HG03432 (cell line): Measurements from ENCODE around the gene GRIK4.
"Not testable (repeated sequence)": the region's sequence is repeated elsewhere in the genome, so short reads cannot be mapped to it uniquely, and the experiment has no call there.

ENCODE experiments used
- ATAC-seq: cut with Tn5 transposase; IDR thresholded peaks from one replicate; pipeline ENCODE4 v1.9.1; 2021; ENCODE audit warnings: mild to moderate bottlenecking, moderate library complexity; ENCODE audit not compliant: unreplicated experiment

Gene GRIK4

GRCh38 chr11:120722524-120722923 lies 211.0 kb downstream of the GRIK4 start:
- ATAC-seq: no peak

- ATAC-seq: no peak
Observed at GRCh38 chr11:120723751-120724150, 212.2 kb downstream of the GRIK4 start.

- ATAC-seq: no peak
Observed at GRCh38 chr11:120727752-120728151, 216.2 kb downstream of the GRIK4 start.

GRCh38 chr11:120735035-120735434 lies 223.5 kb downstream of the GRIK4 start:
- ATAC-seq: no peak

- ATAC-seq: no peak
Observed at GRCh38 chr11:120738516-120739046, 227.0 kb downstream of the GRIK4 start.

- no peak for ATAC-seq
Observed at GRCh38 chr11:120739780-120740179, 228.2 kb downstream of the GRIK4 start.

GRCh38 chr11:120740380-120740779 lies 228.8 kb downstream of the GRIK4 start:
- no peak for ATAC-seq

- ATAC-seq: no peak
Observed at GRCh38 chr11:120744016-120744994, 232.8 kb downstream of the GRIK4 start.

GRCh38 chr11:120746376-120746775 lies 234.8 kb downstream of the GRIK4 start:
- no peak for ATAC-seq

- ATAC-seq: no peak
Observed at GRCh38 chr11:120746836-120747609, 235.5 kb downstream of the GRIK4 start.

GRCh38 chr11:120747850-120748814 lies 236.6 kb downstream of the GRIK4 start:
- no peak for ATAC-seq

- ATAC-seq: no peak
Observed at GRCh38 chr11:120749395-120749794, 237.8 kb downstream of the GRIK4 start.

- no peak for ATAC-seq
Observed at GRCh38 chr11:120750647-120751549, 239.3 kb downstream of the GRIK4 start.

- no peak for ATAC-seq
Observed at GRCh38 chr11:120751550-120751949, 240.0 kb downstream of the GRIK4 start.

GRCh38 chr11:120752668-120753067 lies 241.1 kb downstream of the GRIK4 start:
- no peak for ATAC-seq

GRCh38 chr11:120756931-120757330 lies 245.4 kb downstream of the GRIK4 start:
- ATAC-seq: no peak

GRCh38 chr11:120759046-120759445 lies 247.5 kb downstream of the GRIK4 start:
- no peak for ATAC-seq

- not testable (repeated sequence) for ATAC-seq
Observed at GRCh38 chr11:120765710-120766109, 254.2 kb downstream of the GRIK4 start.

- no peak for ATAC-seq
Observed at GRCh38 chr11:120766318-120766717, 254.8 kb downstream of the GRIK4 start.
